Measurements from ENCODE around the gene GEMIN7.
"Not testable (repeated sequence)": the region's sequence is repeated elsewhere in the genome, so short reads cannot be mapped to it uniquely, and the experiment has no call there.

The GEMIN7 gene

GRCh38 chr19:45104658-45105349, 25.7 kb downstream of the GEMIN7 start:
- no peak for DNase-seq (ENCODE audit: low read depth in 2 of 2)

GRCh38 chr19:45106363-45106762, 27.3 kb downstream of the GEMIN7 start:
- DNase-seq (ENCODE audit: low read depth in 2 of 2), result not testable (repeated sequence)

DNA sequence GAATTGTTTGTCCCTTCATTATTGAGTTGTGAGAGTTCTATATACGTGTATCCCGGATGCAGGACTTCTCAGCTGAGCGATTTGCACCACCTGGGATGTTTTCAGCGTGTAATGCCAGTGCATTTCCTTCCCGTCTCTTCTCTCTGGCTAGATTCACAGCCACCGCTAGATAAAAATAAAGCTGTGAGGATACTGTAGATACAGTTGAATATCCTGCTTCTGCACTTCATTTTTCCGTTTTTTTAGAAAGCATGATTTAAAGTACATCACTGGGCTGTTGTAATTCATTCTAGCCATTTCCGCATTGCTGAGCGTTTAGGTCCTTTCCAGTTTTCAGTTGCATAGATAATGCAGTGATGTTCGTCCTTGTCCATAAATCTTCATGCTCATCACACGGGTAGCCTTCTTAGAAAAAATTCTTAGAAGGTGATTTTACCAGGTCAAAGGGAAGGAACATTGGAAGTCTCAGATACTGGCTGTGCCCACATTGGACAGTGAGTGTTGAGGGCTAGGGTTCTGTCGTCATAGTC, 28.6 kb downstream of the GEMIN7 start:
- no peak for DNase-seq (ENCODE audit: low read depth in 2 of 2)

DNA sequence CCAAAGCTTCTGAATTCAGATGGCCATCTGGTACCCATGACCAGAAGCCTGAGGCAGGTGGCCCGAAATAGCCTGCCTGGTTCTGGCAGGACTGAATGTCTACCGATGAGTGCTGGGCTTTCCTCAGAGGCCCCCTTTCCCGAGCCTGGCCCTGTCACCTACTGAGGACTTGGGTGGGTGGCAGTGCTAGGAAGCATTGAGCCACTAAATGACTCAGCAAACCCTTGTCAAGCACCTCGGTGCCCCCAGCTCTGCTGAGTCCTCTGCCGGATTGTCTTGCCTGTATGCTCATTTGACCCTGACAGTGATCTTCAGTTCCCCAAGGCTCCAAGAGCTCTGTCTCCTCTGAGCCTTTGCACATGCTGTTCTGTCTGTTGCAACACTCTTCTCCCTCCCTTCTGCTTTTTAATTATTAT, 31.8 kb downstream of the GEMIN7 start:
- no peak for DNase-seq (ENCODE audit: low read depth in 2 of 2)

DNA sequence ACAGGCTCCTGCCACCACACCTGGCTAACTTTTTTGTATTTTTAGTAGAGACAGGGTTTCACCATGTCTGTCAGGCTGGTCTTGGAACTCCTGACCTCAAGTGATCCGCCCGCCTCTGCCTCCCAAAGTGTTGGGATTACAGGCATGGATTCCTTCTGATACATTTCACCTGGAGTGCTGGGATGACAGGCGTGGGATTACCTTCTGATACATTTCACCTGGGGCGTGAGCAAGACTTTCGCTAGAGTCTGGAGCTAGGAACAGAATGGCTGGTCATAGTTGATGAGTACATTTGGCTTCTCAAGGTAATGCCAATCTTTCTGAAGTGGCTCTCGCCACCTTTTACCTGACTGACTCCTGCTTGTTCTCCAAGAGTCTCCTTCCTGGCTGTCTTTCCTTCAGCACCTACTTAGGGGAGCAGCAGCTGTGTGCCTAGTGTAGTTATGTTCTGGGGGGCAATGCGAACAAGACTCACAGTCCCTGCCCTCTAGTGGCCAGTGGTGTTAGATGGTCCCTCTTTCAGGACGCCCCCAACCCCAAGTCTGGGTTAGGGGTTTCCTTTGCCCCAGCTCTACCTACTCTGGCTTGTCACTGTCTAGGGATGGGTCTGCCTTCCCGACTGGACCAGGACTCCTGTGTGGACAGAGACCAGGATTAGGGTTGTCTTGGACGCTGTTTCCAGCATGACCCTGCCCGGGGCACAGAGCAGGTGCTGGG, 33.2 kb downstream of the GEMIN7 start:
- DNase-seq (ENCODE audit: low read depth in 2 of 2), result no peak

- no peak for DNase-seq (ENCODE audit: low read depth in 2 of 2)
Measured at GRCh38 chr19:45113628-45114027, 34.6 kb downstream of the GEMIN7 start.

GRCh38 chr19:45114116-45114515, 35.1 kb downstream of the GEMIN7 start:
- no peak for DNase-seq (ENCODE audit: low read depth in 2 of 2)

DNA sequence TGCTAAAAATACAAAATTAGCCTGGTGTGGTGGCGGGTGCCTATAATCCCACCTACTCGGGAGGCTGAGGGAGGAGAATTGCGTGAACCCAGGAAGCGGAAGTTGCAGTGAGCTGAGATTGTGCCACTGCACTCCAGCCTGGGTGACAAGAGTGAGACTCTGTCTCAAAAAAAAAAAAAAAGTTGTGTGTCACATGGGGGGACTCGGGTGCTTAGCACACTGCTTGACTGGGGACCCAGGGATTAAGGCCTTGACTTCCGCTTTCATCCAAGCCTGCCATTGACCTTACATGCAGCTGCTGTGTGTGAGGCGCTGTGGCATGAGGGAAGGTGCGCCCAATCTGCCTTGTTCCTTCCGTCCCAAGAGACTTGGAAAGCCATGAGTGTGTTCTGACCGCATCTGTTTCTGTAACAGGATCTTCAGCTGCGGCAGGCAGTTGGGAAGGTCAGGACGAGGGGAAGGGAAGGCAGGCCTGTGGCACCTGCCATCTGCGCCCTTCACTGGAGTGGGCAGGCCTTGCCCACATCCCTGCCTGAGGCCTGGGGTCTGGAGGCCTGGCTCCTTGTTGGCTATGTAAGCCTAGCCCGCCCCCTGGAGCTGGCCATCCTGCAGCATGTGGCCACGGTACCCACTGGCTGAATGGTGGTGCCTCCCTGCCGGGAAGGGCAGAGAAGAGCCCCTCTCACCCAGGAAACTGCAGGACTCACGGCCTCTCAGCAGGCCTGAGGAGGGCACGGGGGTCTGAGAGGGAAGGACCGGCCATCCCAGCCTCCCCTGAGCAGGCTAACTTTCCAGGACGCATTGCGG, 37.0 kb downstream of the GEMIN7 start:
- no peak for DNase-seq (ENCODE audit: low read depth in 2 of 2)

DNA sequence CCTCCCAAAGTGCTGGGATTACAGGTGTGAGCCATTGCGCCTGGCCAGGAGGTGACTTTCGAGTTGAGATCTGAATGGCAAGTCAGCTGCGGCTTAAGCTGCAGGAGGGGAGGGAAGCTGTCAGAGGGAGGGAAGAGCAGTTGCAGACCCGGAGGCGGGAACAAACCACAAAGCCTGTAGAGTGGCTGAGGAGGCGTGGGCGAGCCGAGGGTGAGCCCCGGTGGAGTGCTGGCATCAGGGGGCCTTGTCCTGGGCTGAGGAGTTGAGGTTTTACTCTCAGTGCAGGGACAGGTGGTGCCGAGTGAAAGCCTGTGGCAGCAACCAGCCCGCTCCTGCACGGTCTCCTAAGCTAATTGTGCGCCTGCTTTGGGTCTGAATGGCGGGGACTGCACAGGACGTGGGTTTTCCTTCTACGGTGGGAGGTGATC, 38.1 kb downstream of the GEMIN7 start:
- peak in 1 of 2 donors; percentile 17 for DNase-seq (ENCODE audit: low read depth in 2 of 2)

GRCh38 chr19:45117671-45118070, 38.6 kb downstream of the GEMIN7 start:
- DNase-seq (ENCODE audit: low read depth in 2 of 2), result no peak

GRCh38 chr19:45118106-45118505, 39.0 kb downstream of the GEMIN7 start:
- no peak for DNase-seq (ENCODE audit: low read depth in 2 of 2)

DNA sequence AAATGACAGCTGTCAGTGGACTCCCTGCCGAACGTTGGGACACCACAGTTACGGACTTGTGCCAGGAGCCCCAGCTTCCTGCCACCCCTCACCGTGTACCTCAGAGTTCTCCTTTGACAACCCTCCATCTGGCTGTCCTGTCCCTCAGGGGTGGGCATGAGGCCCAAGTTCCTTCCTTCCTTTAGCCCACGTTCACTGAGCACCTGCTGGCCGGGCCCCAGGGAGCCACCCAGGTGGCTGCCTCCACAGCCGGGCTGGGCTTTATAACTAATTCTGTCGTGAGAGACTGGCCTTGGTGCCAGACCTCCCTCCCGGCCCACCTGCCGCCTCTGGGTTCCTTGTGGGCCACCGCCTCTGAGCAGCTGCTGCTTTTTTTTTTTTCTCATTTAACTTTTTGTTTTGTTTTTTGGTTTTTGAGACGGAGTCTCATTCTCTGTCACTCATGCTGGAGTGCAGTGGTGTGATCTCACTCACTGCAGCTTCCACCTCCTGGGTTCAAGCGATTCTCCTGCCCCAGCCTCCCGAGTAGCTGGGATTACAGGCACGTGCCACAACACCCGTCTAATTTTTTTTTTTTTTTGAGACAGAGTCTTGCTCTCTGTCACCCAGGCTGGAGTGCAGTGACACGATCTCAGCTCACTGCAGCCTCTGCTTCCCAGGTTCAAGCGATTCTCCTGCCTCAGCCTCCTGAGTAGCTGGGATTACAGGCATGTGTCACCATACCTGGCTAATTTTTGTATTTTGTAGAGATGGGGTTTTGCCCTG, 39.7 kb downstream of the GEMIN7 start:
- DNase-seq (ENCODE audit: low read depth in 2 of 2), result not testable (repeated sequence)

DNA sequence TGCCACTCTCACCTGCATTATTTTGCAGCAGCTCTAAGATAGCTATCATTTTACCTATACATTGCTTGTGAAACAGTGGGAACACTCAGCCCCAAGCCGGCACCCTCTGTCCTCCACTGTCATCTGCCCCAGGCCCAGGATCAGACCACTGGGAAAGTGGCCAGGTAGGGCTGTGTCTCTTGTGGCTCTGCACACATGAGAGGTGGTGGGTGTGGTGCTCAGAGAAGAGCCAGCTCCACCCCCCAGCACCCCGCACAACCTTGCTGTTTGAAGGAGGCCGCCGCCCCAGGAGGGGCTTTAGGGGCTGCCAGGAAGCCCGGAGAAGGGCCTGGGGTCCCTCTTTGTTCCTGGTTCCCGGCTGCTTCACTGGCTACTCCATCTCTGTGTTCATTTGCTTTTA, 40.5 kb downstream of the GEMIN7 start:
- DNase-seq (ENCODE audit: low read depth in 2 of 2), result no peak

- no peak for DNase-seq (ENCODE audit: low read depth in 2 of 2)
Measured at GRCh38 chr19:45121827-45122345, 42.8 kb downstream of the GEMIN7 start.

DNA sequence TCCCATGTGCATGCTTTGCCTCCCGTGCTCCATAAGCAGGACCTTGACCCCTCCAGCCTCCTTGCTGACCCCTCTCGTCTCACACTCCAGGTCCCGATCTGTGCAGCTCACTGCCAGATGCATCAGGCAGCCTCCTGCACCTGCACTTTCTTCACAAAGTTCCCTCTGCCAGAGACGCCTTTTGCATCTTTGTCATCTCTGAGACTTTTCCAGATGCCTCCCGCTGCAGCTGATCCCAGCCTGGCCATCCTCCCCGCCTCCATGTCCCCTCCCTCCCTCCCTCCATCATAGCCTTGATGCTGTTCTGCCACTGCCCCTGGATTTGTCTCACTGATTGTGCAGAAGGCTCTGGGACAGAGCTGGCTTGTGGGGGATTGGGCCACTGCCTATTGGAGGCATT, 43.8 kb downstream of the GEMIN7 start:
- no peak for DNase-seq (ENCODE audit: low read depth in 2 of 2)

GRCh38 chr19:45123440-45123850, 44.4 kb downstream of the GEMIN7 start:
- no peak for DNase-seq (ENCODE audit: low read depth in 2 of 2)

GRCh38 chr19:45124021-45124420, 45.0 kb downstream of the GEMIN7 start:
- DNase-seq (ENCODE audit: low read depth in 2 of 2), result no peak

DNA sequence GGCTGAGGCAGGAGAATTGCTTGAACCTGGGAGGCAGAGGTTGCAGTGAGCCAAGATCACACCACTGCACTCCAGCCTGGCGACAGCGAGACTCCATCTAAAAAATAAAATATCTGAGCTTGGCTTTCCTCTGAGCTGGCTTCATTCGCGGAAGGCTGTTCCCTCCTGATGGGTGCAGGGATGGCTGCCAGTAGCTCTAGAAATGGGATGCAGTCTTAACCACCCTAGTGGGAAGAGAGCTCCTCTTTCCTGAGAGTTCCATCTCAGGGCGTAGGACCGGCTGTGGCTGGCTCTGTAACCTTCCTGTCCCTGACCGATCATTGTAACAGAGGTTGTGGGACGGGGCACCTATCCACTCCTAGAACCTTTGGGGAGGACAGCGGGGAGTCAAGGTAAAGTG, 46.3 kb downstream of the GEMIN7 start:
- no peak for DNase-seq (ENCODE audit: low read depth in 2 of 2)

GRCh38 chr19:45125975-45126493, 47.0 kb downstream of the GEMIN7 start:
- peak; percentile 15 to 53 for DNase-seq (ENCODE audit: low read depth in 2 of 2)

DNA sequence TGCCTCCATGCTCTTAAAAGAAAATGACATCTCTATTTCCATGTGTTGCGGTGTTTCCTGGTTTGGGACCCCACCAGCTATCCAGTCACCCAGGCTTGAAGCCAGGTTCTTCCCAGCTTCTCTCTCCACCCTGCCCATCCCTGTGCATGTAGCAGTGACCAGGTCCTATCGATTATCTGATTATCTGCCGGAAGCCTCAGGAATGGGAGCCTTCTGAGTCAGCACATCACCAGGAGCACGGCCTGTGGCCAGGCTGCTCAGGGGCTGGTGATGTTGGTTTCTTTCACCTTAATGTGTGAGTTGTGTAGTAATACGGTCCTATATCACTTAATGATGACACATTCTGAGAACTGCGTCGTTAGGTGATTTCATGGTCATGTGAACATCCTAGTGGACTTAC, 47.6 kb downstream of the GEMIN7 start:
- no peak for DNase-seq (ENCODE audit: low read depth in 2 of 2)

- no peak for DNase-seq (ENCODE audit: low read depth in 2 of 2)
Measured at GRCh38 chr19:45128146-45128545, 49.1 kb downstream of the GEMIN7 start.

All from stimulated activated CD4-positive, alpha-beta T cell treated with anti-CD3 and anti-CD28 coated beads, Interleukin-1b, Interleukin-23, amount 100 ng/mL, for 1 hour (primary cell).